UCSD-AML1 (cell line): ENCODE results near the gene HPCAL1.

Experiments
- DNase-seq: peaks from one replicate; lab custom pipeline; 2025; ENCODE audit not compliant: unreplicated experiment; lab: John Stamatoyannopoulos, UW

HPCAL1 gene

GRCh38 chr2:10269291-10269690 is 33.4 kb upstream of the HPCAL1 start:
- no peak for DNase-seq

- no peak for DNase-seq
Measured at GRCh38 chr2:10269711-10270610, 32.7 kb upstream of the HPCAL1 start.

DNA sequence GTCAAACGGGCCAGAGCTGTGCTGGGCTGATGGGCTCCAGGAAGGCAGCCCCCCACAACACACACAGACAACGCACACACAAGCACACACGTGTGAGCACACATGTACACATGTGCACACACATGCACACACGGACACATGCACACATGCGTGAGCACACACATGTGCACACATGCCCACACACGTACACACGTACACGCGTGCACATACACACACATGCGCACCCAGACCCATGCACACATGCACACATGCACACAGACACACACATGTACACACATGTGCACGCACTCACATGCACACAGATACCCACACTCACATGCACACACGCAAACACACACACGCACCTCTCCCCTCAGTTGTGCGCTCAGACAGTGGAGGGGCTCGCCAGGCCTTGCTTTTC is 31.2 kb upstream of the HPCAL1 start:
- no peak for DNase-seq

GRCh38 chr2:10271946-10272345 is 30.8 kb upstream of the HPCAL1 start:
- no peak for DNase-seq

GRCh38 chr2:10272464-10272863 is 30.2 kb upstream of the HPCAL1 start:
- DNase-seq: no peak

DNA sequence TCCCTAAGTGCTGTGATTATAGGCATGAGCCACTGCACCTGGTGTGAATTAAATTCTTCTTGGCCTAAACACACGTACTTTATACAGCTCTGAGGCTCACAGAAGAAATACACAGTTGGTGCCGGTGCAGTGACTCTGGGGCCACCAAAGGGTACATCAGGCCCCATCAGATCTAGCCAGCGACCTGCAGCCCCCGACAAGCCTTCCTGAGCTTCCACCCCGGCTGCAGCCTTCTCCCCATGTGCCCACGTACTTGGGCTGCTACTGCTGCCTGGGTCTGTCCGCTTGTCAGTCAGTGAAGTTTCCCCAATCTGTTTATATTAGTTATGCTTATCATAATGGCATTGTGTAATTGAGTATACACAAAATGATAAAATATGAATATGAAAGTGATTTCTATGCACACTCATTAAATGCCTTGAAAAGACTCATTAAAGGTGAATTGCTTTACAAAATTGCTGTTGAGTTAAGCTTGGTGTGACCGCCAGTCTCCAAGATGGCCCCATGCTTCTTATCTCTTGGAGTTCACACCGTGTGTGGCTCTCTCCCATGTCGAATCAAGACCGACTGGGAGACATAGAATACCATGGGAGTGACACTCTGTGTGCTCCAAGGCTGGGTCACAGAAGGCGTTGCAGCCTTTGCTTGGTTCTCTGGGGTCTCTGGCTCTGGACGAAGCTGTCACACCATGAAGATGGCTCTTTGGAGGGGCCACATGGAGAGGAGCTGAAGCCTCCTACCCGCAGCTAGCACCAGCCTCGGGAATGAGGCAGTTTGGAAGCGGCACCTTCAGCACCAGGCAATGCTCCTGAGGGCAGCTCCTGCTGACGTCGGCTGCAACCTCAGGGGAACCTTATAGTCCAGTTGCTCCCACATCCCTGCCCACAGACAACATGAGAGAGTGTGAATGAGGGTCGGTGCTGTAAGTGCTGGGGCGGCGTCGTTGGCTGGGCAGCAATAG is 29.2 kb upstream of the HPCAL1 start:
- DNase-seq: no peak

- no peak for DNase-seq
Measured at GRCh38 chr2:10274376-10274775, 28.3 kb upstream of the HPCAL1 start.

- DNase-seq: no peak
Measured at GRCh38 chr2:10274983-10275802, 27.5 kb upstream of the HPCAL1 start.

- no peak for DNase-seq
Measured at GRCh38 chr2:10276481-10277292, 26.0 kb upstream of the HPCAL1 start.

DNA sequence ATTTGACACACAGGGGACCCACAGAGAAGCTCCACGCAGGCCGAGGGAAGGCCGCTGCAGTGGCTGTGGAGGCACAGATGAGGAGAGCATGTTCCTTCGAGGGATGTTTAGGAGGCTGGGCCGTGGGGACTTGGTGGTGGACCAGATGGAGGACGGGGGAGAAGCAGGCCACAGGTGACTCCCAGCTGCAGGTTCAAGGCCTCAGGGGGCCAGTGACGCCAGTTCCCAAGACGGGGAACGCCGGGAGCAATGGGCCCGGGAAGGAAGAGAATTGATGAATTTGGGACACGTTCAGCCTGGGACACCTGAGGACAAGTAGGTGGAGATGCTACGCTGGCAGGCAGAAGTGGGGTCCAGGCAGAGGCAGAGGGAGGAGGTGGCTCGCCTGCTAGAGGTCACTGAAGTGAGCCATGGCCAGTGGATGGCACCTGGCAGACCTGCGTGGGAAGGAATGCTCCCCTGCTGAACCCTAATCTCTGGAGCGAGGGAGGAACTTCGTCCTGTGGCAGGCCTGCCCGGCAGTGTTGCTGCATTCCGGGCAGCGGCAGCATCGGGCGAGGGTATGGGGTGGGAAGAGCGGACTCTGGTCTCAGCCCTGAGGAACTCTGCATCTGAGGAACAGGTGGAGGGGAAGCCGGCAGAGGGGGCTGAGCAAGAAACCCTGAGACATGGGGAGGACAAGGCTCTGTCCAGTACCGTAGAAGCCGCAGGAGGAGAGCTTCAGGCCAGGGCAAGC is 25.2 kb upstream of the HPCAL1 start:
- no peak for DNase-seq

- DNase-seq: peak; percentile 77
Measured at GRCh38 chr2:10278029-10278762, 24.5 kb upstream of the HPCAL1 start.

DNA sequence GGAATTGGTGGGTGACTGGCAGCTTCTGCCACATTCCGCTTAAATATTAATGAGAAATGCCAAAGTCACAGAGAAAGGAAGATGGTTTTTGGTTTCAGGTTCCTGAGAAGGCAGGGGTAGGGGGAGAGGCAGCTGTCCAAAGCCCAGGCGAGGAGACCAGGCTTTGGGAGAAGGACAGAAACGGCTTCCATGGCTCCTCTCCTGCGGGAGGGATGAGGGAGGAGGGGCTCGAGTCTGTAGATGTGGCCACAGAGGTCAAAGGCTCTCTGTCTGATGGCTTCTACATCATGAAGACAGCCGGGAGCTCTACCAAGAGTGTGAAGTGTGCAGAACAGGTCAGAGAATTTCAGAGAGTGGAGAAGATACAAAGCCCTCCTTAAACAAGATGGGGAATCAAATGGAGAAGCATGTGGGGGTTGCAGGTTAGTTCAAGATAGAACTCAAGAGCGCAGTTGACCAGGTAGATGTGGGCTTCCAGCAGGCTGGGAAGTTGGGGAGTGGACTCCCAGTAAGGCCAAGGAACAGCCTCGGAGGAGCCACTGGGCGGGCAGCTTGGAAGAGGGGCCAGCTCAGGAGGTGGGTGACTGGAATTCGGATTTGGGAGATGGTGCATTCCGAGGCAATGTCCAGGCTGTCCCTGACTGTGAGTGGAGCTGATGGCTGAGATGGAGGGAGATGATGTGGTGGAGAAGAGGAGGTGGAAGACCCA is 23.8 kb upstream of the HPCAL1 start:
- no peak for DNase-seq

- DNase-seq: no peak
Measured at GRCh38 chr2:10279472-10279870, 23.2 kb upstream of the HPCAL1 start.

GRCh38 chr2:10279946-10280463 is 22.7 kb upstream of the HPCAL1 start:
- DNase-seq: no peak

DNA sequence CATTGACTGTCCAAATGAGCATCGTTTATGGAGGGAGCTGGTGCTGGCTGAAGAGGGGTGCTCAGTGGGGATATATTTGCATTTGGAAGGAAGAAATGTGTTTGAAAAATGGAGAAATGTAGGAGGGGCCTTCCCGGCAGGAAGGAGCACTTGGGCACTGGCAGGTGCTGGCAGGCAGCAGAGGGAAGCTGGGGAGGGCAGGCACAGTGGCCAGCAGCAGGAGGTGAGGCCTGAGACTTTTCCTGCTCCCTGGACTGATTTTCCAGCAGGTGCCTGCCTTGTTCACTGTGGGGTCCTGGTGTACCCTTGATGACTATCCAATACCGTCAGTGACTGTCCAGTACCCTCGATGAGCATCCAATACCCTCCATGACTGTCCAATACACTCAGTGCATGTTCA is 20.8 kb upstream of the HPCAL1 start:
- DNase-seq: no peak

DNA sequence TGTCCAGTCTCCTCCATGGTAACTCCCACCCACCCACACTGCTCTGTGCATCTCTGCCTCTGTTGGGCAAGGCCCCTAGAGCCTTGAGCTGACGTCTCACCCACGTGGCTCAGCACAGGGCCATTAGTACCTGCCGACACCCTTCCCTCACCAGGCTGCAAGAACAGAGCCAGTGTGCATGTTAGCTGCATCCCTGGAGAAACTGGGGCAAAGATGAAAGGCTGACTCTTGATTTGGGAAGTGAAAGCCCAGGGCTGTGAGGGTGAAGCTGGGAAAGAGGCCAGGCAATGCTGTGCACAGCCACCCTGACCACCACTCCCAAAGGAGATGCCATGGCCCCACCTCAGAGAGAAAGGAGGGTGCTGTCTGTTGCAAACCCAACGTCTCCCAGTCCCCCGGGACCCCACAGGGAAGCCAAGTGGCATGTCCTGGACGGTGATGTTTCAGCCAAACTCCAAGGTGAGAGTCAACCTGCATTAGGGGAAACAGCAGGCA is 20.0 kb upstream of the HPCAL1 start:
- DNase-seq: no peak

DNA sequence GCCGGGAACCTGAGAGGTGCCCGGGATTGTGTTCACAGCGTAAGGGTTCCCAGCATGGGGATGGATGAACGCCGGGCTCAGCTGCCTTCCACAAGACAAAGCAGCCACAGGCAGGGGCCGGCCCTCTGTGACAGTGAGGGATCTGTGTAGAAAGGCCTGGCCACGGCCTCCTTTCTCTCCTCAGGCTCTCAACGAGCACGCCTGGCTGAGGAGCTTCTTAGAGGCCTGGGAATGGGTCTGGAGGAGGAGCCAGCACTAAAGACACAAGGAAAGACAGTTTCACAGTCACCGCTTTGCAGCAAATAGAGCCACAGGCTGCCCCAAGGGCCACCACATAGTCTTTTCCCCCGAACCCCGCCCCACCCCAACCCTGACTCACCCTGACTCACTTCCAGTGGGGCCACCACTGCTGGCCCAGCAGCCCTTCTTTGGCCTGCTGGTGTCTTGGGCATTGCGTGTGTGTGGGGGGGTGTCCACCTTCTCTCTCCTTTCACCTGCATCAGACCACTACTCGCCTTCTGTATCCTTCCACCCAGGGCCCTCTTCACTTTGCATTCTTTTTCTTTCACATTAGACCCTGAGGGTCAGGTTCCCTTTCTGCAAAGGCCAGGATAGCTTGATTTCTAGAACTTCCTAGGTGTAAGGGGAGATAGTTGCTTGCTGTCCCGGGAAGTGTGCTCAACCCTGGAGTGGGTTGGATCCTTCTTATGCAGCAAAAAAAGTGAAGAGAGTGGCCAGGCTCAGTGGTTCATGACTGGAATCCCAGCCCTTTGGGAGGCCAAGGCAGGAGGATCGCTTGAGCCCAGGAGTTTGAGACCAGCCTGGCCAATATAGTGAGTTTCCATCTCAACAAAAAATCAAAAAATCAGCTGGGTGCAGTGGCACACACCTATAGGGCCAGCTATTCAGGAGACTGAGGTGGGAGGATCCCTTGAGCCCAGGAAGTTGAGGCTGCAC is 19.3 kb upstream of the HPCAL1 start:
- DNase-seq: peak; percentile 52
